ENCODE data around the gene MYO1G.

DNA sequence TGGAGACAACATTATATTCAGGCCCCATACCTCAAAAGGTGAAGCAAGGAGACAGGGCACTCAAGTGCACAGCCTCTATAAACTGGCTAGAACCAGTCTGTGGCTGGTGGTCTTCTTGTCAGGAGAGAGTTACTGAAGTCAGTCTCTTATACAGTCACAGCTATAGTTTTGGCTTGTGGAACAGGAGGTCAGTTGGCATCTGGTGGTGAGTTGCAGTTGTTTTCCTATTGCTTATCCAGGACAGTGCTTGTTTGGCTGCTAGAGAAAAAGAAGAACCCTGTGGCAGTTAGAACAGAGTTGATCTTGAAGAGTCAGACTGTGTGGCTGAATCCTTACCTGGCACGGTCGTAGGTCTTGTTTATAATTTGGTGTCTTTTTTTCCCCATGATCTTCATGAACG, 38.4 kb upstream of the MYO1G start:
- TF ChIP-seq, protein P1, sequence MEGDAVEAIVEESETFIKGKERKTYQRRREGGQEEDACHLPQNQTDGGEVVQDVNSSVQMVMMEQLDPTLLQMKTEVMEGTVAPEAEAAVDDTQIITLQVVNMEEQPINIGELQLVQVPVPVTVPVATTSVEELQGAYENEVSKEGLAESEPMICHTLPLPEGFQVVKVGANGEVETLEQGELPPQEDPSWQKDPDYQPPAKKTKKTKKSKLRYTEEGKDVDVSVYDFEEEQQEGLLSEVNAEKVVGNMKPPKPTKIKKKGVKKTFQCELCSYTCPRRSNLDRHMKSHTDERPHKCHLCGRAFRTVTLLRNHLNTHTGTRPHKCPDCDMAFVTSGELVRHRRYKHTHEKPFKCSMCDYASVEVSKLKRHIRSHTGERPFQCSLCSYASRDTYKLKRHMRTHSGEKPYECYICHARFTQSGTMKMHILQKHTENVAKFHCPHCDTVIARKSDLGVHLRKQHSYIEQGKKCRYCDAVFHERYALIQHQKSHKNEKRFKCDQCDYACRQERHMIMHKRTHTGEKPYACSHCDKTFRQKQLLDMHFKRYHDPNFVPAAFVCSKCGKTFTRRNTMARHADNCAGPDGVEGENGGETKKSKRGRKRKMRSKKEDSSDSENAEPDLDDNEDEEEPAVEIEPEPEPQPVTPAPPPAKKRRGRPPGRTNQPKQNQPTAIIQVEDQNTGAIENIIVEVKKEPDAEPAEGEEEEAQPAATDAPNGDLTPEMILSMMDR (conservative IDR thresholded peaks at IDR 0.05; ENCODE audit: low read length) = no peak
- TF ChIP-seq EZH2phosphoT487 (IDR thresholded peaks at IDR 0.05; ENCODE audit: borderline replicate concordance, low read depth, low read length) = no peak

All from OCI-LY7 (cell line).